ENCODE measurements around the gene FAM234B.

The FAM234B gene

GRCh38 chr12:13085968-13086686, 41.9 kb downstream of the FAM234B start:
- DNase-seq (ENCODE audit: low read depth) = no peak
- TF ChIP-seq CTCF (IDR thresholded peaks at IDR 0.05; ENCODE audit: low read depth, low read length) (no peak), POLR2A (IDR thresholded peaks at IDR 0.05; ENCODE audit: extremely low read depth, insufficient read length) (no peak), MYC (IDR thresholded peaks at IDR 0.05; ENCODE audit: low read depth, low read length) (no peak)
- TF ChIP-seq, protein P1, sequence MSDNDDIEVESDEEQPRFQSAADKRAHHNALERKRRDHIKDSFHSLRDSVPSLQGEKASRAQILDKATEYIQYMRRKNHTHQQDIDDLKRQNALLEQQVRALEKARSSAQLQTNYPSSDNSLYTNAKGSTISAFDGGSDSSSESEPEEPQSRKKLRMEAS (IDR thresholded peaks at IDR 0.05; ENCODE audit: low read depth, low read length) = no peak
- no peak overlapping the region for H3K4me3 ChIP-seq (ENCODE audit: low read depth, low read length)

DNA sequence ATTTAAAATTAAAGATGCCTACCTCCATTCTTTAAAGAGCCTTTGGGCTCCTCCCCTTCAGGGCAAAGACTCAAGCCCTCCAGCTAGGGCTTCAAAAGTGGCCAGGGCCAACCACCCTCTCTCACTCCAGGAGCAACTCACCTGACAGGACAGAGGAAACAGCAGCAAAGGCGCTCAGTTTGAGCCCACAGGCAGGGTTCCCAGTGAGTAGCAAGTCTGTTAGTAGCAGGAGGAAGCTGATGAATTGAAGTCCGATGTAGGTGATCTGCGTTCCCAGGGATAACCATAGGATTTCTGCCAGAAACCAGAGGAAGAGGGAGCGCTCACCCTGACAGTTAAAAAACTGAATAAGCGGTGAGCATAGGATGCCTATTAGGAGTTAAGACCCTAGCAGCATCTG, 43.6 kb downstream of the FAM234B start:
- H3K4me3 ChIP-seq (ENCODE audit: low read depth, low read length) = no peak overlapping the region
- no peak for TF ChIP-seq CTCF (IDR thresholded peaks at IDR 0.05; ENCODE audit: low read depth, low read length)
- DNase-seq (ENCODE audit: low read depth) = no peak

DNA sequence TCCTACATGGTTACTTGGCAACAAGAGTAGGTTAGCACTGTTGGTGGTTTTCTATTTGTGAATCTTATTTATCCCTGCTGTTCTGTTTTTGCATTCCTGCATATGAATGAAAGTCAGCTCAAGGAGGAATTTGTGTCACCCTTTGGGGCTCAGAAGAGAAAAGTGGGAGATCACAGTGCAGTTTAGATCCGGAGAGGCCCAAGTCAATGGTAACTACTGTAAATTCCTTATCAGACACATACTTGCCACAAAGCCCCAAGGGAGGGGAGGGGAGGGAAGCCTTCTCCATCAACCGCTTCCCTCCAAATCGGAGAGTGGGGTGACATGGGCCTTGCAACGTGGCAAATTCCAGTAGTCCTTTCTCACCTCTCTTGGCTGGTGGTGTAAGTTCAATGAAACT, 44.3 kb downstream of the FAM234B start:
- no peak for TF ChIP-seq CTCF (IDR thresholded peaks at IDR 0.05; ENCODE audit: low read depth, low read length)
- TF ChIP-seq MYC (IDR thresholded peaks at IDR 0.05; ENCODE audit: low read depth, low read length) = no peak
- TF ChIP-seq POLR2A (IDR thresholded peaks at IDR 0.05; ENCODE audit: extremely low read depth, insufficient read length) = no peak
- TF ChIP-seq, protein P1 (IDR thresholded peaks at IDR 0.05; ENCODE audit: low read depth, low read length) = no peak
- no peak for DNase-seq (ENCODE audit: low read depth)
- no peak overlapping the region for H3K4me3 ChIP-seq (ENCODE audit: low read depth, low read length)

GRCh38 chr12:13090054-13090453, 45.9 kb downstream of the FAM234B start:
- H3K4me3 ChIP-seq (ENCODE audit: low read depth, low read length) = no peak overlapping the region
- DNase-seq (ENCODE audit: low read depth) = no peak
- TF ChIP-seq CTCF (IDR thresholded peaks at IDR 0.05; ENCODE audit: low read depth, low read length) = no peak
- TF ChIP-seq, protein P1 (IDR thresholded peaks at IDR 0.05; ENCODE audit: low read depth, low read length) = no peak
- TF ChIP-seq MYC (IDR thresholded peaks at IDR 0.05; ENCODE audit: low read depth, low read length) = no peak
- no peak for TF ChIP-seq POLR2A (IDR thresholded peaks at IDR 0.05; ENCODE audit: extremely low read depth, insufficient read length)

GRCh38 chr12:13091832-13092231, 47.7 kb downstream of the FAM234B start:
- TF ChIP-seq, protein P1 (IDR thresholded peaks at IDR 0.05; ENCODE audit: low read depth, low read length) = no peak
- TF ChIP-seq POLR2A (IDR thresholded peaks at IDR 0.05; ENCODE audit: extremely low read depth, insufficient read length) = no peak
- no peak for TF ChIP-seq MYC (IDR thresholded peaks at IDR 0.05; ENCODE audit: low read depth, low read length)
- no peak for TF ChIP-seq CTCF (IDR thresholded peaks at IDR 0.05; ENCODE audit: low read depth, low read length)
- no peak for DNase-seq (ENCODE audit: low read depth)
- H3K4me3 ChIP-seq (ENCODE audit: low read depth, low read length) = no peak overlapping the region

Measured in NB4 (cell line).